Activated CD4-positive, alpha-beta T cell treated with anti-CD3 and anti-CD28 coated beads, Interleukin-2, amount 50 U/mL, for 16 hours (primary cell): ENCODE measurements around the gene SCG2.
"Not testable (repeated sequence)": the region's sequence is repeated elsewhere in the genome, so short reads cannot be mapped to it uniquely, and the experiment has no call there.

ENCODE experiments used
- DNase-seq: peaks from one replicate; pipeline ENCODE4 v3.0.0-alpha.2; 2020

Gene SCG2

DNA sequence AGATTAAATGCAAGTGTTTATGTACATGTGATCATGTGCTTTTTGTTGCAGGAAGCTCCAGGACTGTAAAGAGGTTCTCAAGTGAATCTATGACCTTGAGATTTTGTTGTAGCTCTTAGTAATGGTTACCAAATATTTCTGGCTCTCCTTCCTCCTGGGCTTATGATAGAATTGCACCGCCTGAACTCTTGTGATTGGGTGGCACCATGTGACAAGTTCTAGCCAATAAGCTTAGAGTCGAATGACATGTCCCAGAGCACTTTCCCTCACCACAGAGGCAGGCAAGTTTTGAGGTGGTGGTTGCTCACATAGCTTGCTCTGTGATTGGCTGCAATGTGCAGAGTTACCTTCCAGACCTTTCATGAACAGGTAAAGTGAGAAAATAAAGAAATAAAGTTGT is 8.9 kb upstream of the SCG2 start:
- DNase-seq: no peak

DNA sequence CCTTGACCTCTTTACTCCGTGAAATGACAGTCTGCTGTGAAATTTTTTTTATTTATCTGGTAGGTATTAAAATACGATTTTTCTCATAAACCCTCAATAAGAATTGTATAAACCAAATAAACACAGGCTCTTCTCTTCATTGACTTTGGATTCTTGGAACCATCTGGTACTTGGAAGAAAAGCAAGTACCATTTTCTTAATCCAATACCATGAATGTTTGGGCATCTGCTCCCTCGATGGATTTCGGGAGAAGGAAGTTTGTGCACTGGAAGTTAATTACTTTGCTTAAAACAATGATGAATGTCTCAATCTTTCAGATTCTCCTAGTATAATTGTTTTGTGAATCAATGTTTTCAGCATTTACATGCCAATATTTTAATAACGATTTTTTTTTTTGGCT is 5.3 kb upstream of the SCG2 start:
- DNase-seq: no peak

DNA sequence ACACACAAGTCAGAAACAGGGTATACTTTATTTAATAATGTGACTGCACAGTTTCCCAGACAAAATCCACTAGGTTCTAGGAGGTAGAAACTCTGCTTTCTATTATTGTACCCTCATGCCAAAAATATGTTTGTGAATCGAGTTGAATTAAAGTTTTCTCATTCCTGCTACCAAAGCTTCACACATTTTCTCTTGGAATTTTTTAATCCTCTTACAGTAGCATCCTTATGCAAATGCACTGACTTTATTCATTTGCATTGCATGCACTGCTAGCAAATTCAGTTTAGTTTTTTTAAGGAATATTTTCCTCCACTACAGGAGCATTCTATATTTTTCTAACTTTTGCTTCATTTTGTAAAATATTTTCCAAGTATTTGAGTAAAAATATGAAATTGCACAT is 4.8 kb upstream of the SCG2 start:
- no peak for DNase-seq

- no peak for DNase-seq
These were observed 2.1 kb upstream of the SCG2 start for GRCh38 chr2:223604231-223604630.

DNA sequence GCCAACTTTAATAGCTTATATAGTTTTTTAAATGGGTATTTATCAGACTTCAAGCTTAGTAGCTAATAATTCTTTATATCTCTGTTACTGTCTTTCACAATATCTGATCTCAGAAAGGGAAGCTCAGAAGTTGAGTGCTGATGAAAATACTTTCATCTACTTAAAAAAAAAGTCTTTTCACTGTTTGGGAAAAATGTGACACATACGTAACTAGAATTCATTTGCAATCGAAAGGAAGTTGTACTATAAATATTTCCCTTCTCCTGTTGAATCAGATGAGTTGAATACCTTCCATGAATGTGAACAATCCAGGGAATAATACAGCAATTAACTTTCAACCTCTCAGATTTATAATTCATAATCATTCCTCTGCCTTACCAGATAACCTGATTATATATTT is 811 bp upstream of the SCG2 start:
- DNase-seq: no peak

- DNase-seq: no peak
These were observed 1.1 kb downstream of the SCG2 start for GRCh38 chr2:223601018-223601417.

- DNase-seq: no peak
These were observed 2.4 kb downstream of the SCG2 start for GRCh38 chr2:223599640-223600380.

- DNase-seq: no peak
These were observed 3.0 kb downstream of the SCG2 start for GRCh38 chr2:223598994-223599639.

DNA sequence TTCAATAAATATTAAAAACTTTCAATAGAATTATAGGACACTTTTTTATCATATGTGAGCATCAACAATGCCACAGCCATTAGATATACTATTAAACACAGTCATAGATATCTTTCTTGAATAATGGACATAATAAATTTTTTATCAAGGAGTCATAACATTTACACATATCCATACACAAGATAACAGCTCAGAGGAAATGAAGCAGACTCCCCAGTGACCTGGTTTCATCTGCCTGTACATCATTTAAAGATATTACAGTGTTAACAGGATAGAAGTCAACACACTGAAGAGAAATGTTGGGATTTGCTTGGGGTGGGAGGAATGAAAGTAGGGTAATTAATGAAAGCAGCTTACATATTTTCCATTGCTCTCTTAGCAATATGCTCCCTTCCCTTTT is 5.1 kb downstream of the SCG2 start:
- DNase-seq: no peak

GRCh38 chr2:223596208-223596607 is 6.0 kb downstream of the SCG2 start:
- no peak for DNase-seq

GRCh38 chr2:223594831-223595230 is 7.3 kb downstream of the SCG2 start:
- DNase-seq: no peak

- no peak for DNase-seq
These were observed 7.9 kb downstream of the SCG2 start for GRCh38 chr2:223594259-223594658.

- not testable (repeated sequence) for DNase-seq
These were observed 9.5 kb downstream of the SCG2 start for GRCh38 chr2:223592689-223593088.

GRCh38 chr2:223591596-223591995 is 10.6 kb downstream of the SCG2 start:
- DNase-seq: no peak

GRCh38 chr2:223590964-223591363 is 11.2 kb downstream of the SCG2 start:
- DNase-seq: no peak

- no peak for DNase-seq
These were observed 12.3 kb downstream of the SCG2 start for GRCh38 chr2:223589901-223590300.

GRCh38 chr2:223588251-223588650 is 13.9 kb downstream of the SCG2 start:
- DNase-seq: no peak

DNA sequence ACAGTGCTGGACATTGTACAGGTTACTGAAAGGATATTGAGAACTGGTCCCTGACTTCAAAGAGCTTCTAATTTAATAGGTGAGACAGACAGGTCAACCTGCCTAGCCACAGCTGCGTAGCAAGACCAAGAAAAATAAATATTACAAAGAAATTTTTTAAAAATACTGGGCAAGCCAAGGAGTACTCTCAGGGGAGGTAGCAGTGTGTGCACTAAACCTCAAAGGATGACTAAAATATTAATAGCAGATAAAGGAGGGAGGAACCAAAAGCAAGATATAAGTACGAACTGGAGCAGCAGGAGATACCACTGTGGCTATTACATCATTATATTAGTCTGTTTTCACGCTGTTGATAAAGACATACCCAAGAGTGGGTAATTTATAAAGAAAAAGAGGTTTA is 14.9 kb downstream of the SCG2 start:
- DNase-seq: no peak

- DNase-seq: no peak
These were observed 15.9 kb downstream of the SCG2 start for GRCh38 chr2:223586261-223586660.

DNA sequence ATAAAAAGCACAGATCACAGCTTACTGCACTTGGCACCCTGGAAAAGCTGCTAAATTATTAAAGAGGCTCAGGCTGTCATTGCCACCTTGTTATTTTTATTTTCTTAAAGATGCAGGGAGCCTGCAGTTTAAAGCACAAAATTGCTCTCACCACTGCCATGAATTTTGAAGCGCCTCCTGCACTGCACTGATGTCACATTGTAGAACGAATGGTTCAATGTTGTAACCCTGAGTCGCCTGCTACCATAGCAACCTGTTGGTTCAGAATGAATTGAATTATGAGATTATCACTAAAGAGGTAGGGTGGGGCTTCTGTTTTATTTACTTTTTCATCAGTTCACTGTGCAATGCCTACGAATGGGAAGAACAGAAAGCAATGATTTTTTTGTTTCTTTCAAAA is 16.5 kb downstream of the SCG2 start:
- no peak for DNase-seq

- no peak for DNase-seq
These were observed 20.2 kb downstream of the SCG2 start for GRCh38 chr2:223582001-223582400.

DNA sequence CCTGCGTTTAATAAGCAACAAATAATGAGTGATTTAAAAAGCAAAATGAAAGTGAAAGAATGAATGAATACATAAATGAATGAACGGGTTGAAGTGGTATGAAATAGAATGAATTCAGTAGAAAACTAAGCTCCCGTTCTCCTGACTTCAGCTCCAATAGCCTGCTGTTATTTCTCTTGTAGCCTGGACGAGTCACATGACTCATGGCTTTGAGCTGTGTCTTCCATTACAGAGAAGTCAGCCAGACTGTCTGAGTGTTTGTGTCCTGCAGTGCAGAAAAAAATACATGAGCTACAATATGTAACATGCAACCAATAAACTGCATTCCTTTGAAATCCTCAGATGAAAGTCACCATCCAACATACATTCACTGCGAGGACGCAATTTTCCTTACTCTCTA is 21.2 kb downstream of the SCG2 start:
- DNase-seq: no peak

- no peak for DNase-seq
These were observed 23.3 kb downstream of the SCG2 start for GRCh38 chr2:223578846-223579245.

DNA sequence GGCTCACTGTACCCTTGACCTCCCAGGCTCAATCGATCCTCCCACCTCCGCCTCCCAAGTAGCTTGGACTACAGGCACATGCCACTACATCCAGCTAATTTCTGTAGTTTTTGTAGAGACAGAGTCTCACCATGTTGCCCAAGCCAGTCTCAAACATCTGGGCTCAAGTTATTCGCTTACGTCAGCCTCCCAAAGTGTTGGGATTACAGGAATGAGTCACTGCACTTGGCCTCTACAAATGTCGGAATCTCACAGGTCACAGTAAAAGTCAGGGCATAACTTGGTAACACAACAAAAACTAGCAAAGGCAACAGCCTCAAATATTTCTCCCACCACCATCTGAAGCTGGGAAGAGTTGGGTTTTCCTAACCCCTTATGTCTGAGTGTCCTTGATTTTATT is 25.3 kb downstream of the SCG2 start:
- no peak for DNase-seq

- DNase-seq: no peak
These were observed 31.4 kb downstream of the SCG2 start for GRCh38 chr2:223570784-223571183.
